Left lobe of liver (tissue), 2 donors: ENCODE data around the gene OR2V2. TPM values are rescaled to one million over a fixed set of nuclear protein-coding genes. Genes with fewer than 3 reads are reported as not detected.
A peak's percentile ranks its signal among the peaks of the same experiment; 100 is the strongest.
"Not testable (repeated sequence)": the region's sequence is repeated elsewhere in the genome, so short reads cannot be mapped to it uniquely, and the experiment has no call there.

ENCODE experiments used
- ATAC-seq: fragments of 200-7000 bp; cut with Tn5 transposase; one replicate; pipeline ENCODE4 v1.9.1; 2020; ENCODE audit warnings: mild to moderate bottlenecking, moderate library complexity
- DNase-seq: peaks from one replicate; pipeline ENCODE4 v3.0.0-alpha.2; 2020; ENCODE audit warnings: low spot score
- total RNA-seq: library from RNA; stranded (reverse); gene quantifications from one replicate; pipeline ENCODE4 v1.2.1, GENCODE V29; 2021
- donor health status: DM: no; HTN: no; CAD: no; lungs with moderate emphysema.
- donor health status: DM: no; HTN: yes; CAD: no.

Gene OR2V2
- total RNA-seq, 1 donor from 2014 or later = not detected

DNA sequence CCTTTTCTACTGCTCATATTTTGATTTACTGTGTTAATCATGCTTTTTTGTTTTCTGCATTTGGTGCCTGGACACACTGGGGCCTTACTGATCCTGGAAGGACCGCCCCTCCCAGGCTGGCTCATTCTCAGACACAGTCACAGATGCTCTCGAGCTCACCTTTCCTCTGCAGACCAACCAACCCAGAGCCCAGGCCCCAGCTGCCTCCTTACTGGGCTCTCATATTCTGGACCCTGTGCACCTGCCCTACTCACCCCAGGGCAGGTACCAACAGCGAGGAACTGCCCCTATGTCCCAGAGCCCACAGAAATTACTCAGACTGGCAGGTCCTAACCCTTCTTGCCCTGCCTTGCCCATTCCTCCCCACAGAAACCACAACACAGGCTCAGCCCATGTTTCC lies 6.6 kb upstream of the OR2V2 start:
- ATAC-seq = no peak
- no peak for DNase-seq

DNA sequence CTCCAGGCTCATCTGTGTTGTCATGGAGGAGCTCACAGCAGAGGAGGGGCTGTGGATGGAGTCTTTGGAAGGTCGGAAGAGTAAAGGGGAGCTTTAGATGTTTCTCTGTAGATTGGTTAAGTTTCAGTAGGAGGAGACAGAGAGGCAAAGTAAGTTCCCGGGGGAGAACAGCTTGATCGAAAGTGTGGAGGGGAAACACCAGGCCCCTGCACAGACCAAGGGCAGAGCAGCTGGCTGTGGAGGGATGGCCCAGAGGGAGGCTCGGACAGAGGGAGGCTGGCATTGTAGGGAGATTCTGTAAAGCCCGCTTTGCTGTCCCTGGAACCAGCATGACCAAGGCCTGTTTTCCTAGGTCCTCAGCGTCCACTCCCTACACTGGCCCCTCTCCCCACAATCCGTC lies 5.3 kb upstream of the OR2V2 start:
- DNase-seq (no peak), ATAC-seq (no peak)

DNA sequence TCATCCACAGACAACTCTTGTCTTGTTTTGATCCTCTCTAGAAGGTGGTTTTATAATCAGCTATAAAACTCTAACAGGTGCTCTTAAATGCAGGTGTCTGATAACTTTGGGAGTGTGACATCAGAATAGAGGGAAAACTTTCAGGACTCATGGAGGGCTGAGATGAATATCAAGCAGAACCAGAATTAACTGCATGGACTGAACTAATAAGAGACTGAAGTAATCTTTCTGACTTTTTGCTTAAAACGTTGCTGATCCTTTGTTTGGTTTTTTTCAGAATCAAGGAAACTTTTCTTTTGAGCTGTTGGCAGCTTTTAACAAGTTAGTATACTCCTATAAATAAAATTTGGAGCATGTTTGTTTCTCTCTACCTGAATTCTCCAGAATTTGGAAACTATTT lies 2.3 kb upstream of the OR2V2 start:
- ATAC-seq (no peak), DNase-seq (no peak)

DNA sequence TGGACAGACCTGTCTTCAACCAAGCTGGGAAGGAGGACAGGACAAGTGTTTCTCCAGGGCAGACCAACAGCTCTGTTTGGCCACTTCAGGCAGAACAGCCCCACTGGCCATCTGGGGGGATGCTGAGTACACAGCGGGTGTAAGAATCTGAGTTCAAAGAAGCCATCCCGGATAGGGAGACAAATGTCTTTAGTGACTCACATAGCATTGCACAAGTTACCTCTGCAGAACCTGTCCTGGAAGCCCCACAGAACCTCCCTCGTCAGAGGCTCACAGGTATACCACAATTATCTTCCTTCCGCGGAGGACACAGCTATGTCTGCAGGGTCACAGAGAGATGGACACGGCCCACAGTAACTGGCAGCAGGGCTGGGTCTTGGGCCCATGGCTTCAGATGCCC lies 2.0 kb downstream of the OR2V2 start:
- DNase-seq (no peak), ATAC-seq (no peak)

DNA sequence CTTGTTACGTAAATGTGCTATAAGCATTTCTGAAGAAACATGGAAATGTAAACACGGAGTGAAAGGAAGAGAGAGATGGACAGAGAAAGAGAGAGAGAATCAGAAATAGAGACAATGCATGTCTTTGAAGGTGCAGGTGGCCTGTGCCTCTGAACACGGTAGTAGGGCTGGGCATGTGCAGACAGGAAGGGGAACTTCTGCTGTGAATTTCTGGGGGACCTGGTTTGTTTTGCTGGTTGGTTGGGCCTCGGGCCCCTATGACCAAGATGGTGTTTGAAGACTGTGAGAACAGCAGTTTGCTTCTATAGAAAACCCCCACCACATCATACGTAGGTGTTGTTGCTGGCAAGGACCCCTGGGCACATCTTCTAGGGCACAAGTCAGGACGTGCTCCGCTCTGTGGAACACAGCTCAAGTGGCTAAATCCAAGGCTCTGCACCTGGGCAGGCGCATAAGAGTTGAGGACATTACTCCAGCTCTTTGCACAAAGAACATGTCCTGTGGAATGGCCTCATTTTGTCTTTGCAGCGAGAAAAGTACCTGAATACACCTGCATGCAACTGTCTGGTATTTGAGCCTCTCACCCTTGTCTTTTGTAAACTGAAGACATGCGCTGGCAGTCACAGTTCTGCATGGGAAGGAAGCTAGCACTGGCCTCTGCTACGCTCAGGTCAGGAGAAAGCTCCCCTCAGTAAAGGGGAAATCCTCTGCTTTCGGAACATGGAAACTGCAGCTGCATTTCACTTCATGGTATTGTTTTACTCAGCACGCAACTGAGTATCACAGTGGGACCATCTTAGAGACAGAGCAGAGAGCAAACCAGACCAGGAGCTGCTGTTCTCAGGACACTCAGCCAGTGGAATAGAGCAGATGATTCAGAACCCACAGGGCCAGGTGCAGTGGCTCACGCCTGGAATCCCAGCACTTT lies 2.7 kb downstream of the OR2V2 start:
- ATAC-seq = peak; percentile 26
- DNase-seq = no peak

DNA sequence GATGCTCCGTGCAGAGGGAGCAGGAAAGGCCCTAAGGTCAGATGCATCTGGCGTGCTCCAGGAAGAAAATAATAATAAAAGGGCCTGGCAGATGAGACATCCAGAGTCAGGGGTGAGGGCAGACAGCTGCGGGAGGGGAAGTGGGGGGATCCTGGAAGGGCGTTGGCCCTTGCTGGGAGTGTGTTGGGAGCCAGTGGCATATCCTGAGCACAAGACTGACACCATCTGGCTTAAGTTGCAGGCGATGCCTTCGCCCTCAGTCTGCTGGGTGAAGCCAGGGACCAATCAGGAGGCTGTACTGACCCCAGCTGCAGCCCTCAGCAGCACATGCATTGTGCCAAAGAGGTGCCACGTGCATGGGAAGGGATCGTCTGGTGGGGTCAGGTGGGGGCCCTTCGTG lies 3.8 kb downstream of the OR2V2 start:
- DNase-seq = no peak
- peak; percentile 45 for ATAC-seq

DNA sequence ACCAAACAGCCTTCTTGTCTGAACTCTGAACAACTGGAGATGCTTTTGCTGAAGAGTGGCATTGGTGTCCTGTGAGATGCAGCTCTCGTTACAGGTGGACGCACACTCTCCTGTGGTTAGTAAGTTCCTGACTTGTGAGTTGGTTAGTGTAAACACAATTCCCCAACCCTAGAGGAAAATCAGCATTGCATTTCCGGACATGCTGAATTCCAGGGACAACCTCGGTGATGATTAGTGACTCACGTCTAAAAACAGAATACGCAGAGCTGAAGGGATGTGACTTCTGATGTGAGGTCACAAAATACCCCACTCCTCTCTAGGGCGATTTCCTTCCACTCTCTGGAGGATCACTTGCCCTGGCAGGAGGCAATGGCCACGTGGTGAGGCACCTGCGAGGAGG lies 5.0 kb downstream of the OR2V2 start:
- ATAC-seq = no peak

DNA sequence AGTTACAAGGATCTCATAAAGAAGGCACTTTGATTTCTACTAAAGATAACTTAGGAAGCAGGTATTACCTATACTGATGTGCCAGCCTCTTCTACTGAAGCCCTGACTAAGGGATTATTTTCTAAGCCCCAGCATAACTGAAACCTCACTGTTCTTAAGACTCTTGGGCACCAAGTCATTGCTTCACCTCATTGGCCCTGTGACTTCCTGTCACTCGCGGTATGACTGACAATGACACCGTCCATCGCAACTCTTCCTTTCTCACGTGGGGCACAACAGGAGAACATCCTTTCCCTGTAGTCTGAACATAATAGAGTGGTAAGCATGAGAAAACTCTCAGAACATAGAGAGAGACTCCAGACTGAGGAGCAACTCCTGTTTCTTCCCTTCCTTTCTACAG lies 6.4 kb downstream of the OR2V2 start:
- no peak for ATAC-seq

More for the DNA sequence above, 5.0 kb downstream of the OR2V2 start:
- no peak for DNase-seq

DNA sequence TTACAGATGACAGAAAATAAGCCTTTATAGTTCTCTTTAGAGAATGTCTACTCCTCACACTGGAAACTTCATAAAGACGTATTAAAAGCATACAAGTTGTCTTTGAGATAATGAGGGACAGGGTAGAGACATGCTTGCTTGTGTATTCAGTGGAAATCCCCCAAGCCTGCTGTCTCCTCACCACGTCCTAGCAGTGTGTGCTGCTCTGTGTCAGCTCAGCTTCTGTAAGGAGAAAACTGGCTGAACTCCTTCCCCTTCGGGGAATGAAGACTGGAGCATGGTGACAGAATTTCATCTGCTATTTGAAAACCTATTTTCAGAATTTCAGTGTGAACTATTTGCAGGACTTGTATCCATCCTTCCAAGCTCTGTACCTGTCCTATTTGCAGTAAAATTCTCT lies 9.4 kb downstream of the OR2V2 start:
- no peak for DNase-seq
- ATAC-seq = no peak

More for the DNA sequence above, 6.4 kb downstream of the OR2V2 start:
- DNase-seq = no peak

DNA sequence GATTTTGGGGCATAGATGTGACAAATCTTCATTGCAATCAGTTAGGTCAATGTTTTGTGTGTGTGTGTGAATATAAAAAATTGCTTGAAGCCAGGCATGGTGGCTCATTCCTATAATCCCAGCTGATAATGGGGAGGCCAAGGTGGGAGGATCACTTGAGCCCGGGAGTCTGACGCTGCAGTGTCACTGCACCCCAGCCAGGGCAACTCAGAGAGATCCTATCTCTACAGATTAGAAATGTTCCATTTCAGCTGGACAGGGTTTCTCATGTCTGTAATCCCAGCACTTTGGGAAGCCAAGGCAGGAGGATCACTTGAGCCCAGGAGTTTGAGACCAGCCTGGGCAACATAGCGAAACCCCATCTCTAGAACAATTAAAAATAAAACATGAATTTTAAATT lies 11.5 kb downstream of the OR2V2 start:
- no peak for DNase-seq
- ATAC-seq = no peak

DNA sequence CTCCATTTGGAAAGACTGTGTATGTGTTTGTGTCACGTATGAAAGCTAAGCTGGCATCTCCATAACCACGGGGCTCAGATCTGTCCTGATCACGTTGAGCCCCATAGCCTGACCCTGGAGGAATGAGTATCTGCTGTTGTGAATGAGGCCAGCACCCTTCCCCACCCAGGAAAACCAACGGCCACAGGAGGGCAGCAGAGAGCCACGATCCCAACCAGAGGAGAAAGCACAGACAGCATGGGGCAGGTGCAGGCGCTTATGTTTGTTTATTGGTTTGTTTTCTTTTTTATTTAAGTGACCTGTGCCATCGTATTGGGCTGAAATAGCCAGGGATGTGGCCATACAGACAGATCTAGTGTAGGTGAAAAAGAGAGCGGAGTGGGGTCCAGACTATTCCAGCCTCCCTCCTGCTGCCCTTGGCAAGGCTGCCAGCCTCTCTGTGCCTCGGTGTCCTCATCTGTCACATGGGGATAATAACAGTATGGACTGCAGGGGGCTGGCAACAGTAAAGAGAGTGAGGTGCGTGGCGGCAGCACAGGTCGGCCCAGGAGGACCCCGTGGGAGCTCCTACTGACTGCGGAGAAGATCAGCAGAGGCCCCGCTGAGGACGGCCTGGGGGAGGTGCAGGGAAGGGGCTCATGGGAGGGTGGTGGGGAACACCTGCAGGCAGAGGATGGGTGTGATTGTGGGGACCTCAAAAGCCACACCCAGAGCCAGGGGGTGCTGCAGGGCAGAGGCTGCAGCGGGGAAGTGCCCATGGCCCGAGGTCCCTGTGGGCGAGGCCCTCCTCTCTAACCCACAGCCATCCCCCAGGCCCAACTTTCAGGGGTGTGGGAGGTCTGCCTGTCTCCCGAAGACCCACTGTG lies 12.1 kb downstream of the OR2V2 start:
- ATAC-seq = peak; percentile 99
- DNase-seq = peak; percentile 89

DNA sequence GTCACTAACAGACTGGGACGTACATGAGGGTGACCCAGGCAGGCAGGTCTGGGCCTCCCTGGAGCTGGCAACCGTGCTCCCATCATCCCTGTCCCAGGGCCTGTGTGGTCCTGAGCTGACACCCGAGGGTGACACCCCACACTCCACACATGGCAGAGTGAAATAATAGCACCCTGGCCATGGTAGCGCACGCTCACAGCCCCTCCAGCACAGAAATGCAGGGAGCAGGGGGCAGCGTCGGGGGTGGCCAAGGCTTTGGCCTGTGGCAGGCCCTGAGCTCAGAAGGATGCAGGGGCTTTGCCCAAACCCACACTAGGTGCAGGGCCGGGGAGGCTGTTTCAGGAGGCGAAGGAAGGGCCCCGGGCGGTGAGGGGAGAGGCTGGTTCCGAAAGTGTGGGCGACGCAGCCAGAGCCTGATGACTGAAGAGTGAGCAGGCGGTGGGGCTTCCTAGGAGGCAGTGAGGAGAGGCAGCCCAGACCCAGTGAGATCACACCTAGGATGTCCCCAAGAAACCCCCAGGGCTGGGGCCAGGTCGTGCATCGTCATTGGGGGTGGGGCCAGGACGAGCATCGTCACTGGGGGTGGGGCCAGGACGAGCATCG lies 12.9 kb downstream of the OR2V2 start:
- ATAC-seq = peak; percentile 7
- DNase-seq = no peak

DNA sequence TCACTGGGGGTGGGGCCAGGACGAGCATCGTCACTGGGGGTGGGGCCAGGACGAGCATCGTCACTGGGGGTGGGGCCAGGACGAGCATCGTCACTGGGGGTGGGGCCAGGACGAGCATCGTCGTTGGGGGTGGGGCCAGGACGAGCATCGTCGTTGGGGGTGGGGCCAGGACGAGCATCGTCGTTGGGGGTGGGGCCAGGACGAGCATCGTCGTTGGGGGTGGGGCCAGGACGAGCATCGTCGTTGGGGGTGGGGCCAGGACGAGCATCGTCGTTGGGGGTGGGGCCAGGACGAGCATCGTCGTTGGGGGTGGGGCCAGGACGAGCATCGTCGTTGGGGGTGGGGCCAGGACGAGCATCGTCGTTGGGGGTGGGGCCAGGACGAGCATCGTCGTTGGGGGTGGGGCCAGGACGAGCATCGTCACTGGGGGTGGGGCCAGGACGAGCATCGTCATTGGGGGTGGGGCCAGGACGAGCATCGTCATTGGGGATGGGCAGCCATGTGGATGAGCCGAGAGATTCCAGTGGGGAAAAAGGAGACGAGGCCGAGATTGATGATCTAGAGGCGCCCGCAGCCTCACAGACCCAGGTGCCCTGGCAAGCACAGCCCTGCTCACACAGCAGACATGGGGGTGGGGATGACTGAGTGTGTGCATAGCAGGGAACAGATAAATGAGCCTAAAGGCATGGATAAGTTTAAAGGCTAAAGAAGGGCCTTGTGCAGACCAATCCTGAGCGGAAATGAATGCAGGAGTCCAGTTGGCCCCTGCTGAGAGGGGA lies 13.6 kb downstream of the OR2V2 start:
- DNase-seq, ATAC-seq: not testable (repeated sequence)

DNA sequence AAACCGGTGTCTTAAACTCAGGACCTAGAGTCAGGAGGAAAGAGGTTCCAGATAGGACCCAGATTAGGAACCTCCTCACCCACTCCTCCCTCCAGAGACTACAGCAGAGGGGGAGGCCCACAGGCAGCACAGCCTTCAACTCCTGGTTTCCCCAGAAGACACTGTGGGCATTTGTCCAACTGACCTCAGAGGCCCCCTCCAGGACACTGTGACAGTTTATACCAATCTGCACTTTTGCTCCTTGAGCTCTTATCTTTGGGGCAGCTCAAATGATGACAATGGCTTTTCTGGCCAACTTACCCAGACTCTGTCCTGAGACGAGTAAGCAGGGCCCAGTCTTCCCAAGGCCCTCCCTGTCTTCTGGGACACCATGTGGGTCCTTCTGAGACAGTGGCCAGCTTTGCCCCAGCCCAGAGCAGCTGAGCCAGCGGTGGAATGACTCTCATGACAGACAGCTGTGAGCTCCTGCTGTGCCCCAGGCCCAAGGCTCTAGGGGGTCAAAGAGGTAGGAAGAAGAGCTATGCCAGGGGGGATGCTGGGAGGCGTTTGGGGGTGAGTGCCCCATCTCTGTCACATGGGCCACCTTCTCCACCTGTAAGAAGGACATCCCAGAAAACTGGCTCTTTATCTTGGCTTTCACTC lies 14.3 kb downstream of the OR2V2 start:
- no peak for ATAC-seq
- no peak for DNase-seq

DNA sequence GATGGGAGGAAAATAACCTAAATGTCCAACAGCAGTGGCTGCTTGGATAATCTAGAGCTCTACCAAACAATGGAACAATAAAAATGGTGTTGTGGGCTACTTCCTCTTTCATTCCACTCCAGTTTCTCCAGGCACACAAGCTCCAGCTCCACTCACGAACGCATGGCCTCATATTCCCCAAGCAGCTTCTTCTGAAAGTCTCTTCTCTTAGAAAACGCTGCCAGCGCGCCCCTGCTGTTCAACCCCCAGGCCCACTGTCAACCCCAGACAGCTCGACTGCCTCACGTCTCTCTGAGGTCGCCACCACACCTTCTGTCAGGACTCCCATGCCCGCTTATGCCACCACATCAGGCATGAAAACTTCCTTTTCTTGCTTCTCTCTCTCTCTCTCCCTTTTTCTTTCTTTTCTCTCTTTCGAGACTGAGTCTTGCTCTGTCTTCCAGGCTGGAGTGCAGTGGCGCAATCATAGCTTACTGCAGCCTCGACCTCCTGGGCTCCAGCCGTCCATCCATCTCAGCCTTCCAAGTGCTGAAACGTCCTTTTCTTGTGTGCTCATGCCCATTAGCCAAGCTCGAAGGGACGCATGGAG lies 16.2 kb downstream of the OR2V2 start:
- no peak for DNase-seq
- no peak for ATAC-seq

DNA sequence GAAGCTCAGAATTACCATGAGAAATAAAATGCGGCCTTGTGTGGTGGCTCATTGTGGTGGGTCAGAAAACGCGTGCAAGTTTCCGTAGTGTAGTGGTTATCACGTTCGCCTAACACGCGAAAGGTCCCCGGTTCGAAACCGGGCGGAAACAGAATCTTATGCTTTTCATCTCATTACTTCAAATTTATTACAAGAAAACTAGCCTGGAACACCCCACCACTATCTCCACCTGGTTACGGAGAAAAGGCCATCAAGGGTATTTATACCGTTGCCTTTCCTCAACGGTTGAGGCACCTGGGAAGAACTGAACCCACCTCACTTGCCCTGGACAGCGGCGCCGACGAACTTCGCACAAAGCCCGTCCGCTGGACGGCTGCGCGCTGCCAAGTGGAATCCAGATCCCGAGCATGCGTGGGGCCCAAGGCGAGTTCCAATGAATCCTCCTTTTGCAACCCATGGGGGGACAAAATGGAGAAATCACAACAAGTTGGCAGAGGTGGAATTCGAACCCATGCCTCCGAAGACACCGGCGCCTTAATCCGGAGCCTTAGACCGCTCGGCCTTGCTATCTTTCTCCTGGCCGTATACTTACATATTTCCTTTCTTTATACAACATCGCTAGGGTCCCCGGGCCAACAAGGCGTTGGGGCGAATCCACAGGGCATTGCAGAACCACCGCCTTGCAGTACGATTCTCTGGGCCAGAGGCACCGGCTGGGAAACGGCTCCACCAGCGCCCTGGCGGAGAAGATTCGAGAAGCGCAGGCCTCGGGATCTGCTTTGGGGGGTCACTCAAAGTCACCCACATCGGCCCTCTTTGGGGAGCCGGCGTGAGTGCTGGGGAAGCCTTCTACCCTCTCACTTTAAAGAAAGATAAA lies 16.9 kb downstream of the OR2V2 start:
- DNase-seq = no peak
- ATAC-seq = no peak

DNA sequence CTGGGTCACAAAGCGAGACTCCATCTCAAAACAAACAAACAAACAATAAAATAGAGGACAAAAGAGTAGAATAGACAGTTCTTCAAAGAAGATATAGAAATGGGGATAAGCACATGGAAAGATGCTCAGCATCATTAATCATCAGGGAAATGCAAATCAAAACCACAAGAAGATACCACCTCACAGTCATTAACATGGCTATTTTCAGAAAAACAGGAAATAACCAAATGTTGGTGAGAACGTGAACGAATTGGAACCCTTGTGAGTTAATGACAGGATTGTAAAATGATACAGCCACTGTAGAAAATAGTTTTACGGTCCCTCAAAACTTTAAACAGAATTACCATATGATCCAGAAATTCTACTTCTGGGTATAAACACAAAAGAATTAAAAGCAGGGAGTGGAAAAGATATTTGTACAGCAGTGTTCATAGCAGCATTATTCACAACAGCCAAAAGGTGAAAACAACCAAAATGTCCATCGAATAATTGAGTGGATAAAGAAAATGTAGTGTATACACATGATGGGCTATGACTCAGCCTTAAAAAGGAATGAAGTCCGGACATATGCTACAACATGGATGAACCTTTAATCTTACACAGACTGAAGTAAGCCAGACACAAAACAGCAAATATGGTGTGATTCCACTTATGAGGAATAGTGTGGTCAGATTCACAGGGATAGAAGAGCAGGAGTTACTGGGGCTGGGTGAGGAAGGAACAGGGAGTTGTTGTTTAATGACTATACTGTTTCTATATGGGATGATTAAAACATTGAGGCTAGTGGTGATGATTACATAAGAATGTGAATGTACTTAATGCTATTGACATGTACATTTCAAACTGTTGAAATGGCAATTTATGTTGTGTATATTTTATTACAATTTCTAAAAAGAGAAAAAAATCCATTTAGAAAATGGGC lies 19.7 kb downstream of the OR2V2 start:
- DNase-seq (no peak), ATAC-seq (no peak)
